Endothelial cell (in vitro differentiated cells): ENCODE measurements around the gene PGA4. TPM values are rescaled to one million over a fixed set of nuclear protein-coding genes. Genes with fewer than 3 reads are reported as not detected.
A peak's percentile ranks its signal among the peaks of the same experiment; 100 is the strongest.
"Not testable (repeated sequence)": the region's sequence is repeated elsewhere in the genome, so short reads cannot be mapped to it uniquely, and the experiment has no call there.

ENCODE experiments used
- DNase-seq: peaks from one replicate; pipeline ENCODE4 v3.0.0; 2021; ENCODE audit warnings: low spot score
- H3K27ac Mint-ChIP-seq: one replicate; pipeline ENCODE4 v1.8.0; 2021; ENCODE audit warnings: mixed read lengths, inconsistent platforms; ENCODE audit not compliant: unreplicated experiment
- H3K27me3 Mint-ChIP-seq: one replicate; pipeline ENCODE4 v1.8.0; 2021; ENCODE audit warnings: mild to moderate bottlenecking, moderate library complexity, mixed read lengths, inconsistent platforms; ENCODE audit not compliant: unreplicated experiment
- H3K36me3 Mint-ChIP-seq: one replicate; pipeline ENCODE4 v1.8.0; 2021; ENCODE audit warnings: mild to moderate bottlenecking, low read depth, mixed read lengths, inconsistent platforms; ENCODE audit not compliant: unreplicated experiment
- H3K4me1 Mint-ChIP-seq: one replicate; pipeline ENCODE4 v1.8.0; 2021; ENCODE audit warnings: mild to moderate bottlenecking, mixed read lengths, inconsistent platforms; ENCODE audit not compliant: unreplicated experiment
- H3K4me3 Mint-ChIP-seq: one replicate; pipeline ENCODE4 v1.8.0; 2021; ENCODE audit warnings: mild to moderate bottlenecking, mixed read lengths, inconsistent platforms; ENCODE audit not compliant: unreplicated experiment
- H3K9me3 Mint-ChIP-seq: one replicate; pipeline ENCODE4 v1.8.0; 2021; ENCODE audit warnings: mixed read lengths, inconsistent platforms; ENCODE audit not compliant: unreplicated experiment
- total RNA-seq: library from RNA; stranded (reverse); fragmentation: NEBNext Ultra II Directional; extraction: Animal tissue kit (Norgen Biotek cat#: 25700); gene quantifications from one replicate; pipeline ENCODE4 v1.2.1, GENCODE V29; 2021; ENCODE audit not compliant: unreplicated experiment

The PGA4 gene
- total RNA-seq, 1 donor from 2014 or later: 0.64 TPM

- H3K4me1 Mint-ChIP-seq, H3K36me3 Mint-ChIP-seq, H3K27me3 Mint-ChIP-seq, DNase-seq, H3K27ac Mint-ChIP-seq, H3K9me3 Mint-ChIP-seq, H3K4me3 Mint-ChIP-seq: not testable (repeated sequence)
These were observed 11.5 kb upstream of the PGA4 start for GRCh38 chr11:61210629-61211028.

DNA sequence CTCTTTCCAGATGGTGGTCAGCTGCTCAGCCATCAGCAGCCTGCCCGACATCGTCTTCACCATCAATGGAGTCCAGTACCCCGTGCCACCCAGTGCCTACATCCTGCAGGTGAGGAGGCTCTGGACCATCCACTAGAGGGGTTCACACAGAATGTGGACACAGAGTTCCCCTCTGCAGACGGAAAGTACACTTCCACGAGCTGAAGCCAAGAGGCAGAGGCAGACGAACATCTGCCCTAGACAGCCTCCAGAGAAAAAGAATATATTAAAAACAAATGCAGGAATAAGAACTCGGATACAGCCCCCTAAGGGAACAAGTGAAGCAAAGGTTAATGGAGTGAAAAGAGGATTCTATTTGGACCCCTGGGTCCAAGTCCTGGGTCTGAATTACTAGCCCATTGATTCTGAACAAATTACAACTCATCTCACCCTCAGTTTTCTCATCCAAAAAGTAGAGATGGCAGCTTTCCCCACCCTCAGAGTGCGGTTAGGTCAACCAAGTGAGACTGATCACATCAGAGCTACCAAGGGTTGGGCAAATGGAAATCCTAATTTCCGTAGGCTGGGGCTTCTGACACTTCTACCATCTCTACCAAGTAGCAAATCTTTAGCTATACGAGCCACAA lies 10.7 kb upstream of the PGA4 start:
- H3K4me1 Mint-ChIP-seq, H3K9me3 Mint-ChIP-seq, H3K4me3 Mint-ChIP-seq, H3K27ac Mint-ChIP-seq, H3K36me3 Mint-ChIP-seq, DNase-seq, H3K27me3 Mint-ChIP-seq: not testable (repeated sequence)

DNA sequence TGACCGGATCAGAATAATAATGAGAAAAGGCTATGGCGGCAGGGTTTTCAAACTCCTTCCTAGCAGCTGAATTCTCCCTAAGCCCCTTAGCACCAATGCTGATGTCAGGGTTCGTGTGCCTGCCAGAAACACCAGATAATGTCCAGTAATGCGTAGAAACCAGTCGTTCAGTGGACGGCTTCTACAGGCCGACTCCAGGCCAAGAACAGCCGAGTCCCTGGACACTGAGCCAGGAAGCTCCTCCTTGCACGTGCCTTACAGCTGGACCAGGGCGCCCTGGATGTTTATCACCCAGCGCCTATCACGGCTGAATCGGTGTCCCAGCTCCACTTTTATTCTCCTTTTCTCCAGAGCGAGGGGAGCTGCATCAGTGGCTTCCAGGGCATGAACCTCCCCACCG lies 9.9 kb upstream of the PGA4 start:
- H3K27ac Mint-ChIP-seq, H3K27me3 Mint-ChIP-seq, DNase-seq, H3K4me3 Mint-ChIP-seq, H3K4me1 Mint-ChIP-seq, H3K9me3 Mint-ChIP-seq, H3K36me3 Mint-ChIP-seq: not testable (repeated sequence)

DNA sequence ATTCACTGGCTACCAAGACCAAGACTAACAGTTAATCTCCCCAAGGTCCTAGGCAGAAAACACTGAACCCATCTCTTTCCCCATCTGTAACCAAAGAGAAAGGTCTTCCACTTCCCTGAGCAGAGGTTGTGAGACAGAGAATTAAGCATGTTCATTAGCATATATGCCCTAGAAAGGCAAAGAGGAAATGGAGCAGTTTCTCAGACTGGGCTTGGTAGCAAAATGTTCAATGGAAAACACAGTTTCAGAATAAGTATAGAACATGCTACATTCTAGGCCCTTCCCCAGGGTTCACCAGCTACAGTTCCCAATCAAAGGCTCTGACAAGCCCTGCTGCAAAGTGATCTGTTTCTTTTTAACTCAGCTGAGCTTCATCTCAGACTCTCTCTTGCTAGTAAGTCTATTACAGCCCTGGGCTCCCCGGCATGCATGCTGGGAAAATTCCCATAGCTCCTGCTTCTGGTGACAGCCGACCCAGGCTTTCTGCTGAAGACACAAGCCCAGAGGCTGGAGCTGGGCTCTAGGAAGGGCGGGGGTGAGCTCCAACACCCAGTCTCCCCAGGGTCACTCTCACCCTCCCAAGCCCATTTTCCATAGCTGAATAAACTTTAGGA lies 8.3 kb upstream of the PGA4 start:
- not testable (repeated sequence) for DNase-seq, H3K9me3 Mint-ChIP-seq, H3K27me3 Mint-ChIP-seq, H3K27ac Mint-ChIP-seq, H3K36me3 Mint-ChIP-seq, H3K4me3 Mint-ChIP-seq, H3K4me1 Mint-ChIP-seq

GRCh38 chr11:61218306-61218705 lies 3.8 kb upstream of the PGA4 start:
- not testable (repeated sequence) for H3K9me3 Mint-ChIP-seq, H3K27ac Mint-ChIP-seq, H3K4me3 Mint-ChIP-seq, DNase-seq, H3K36me3 Mint-ChIP-seq, H3K27me3 Mint-ChIP-seq, H3K4me1 Mint-ChIP-seq

GRCh38 chr11:61219016-61219415 lies 3.1 kb upstream of the PGA4 start:
- H3K36me3 Mint-ChIP-seq, H3K9me3 Mint-ChIP-seq, H3K27me3 Mint-ChIP-seq, H3K4me1 Mint-ChIP-seq, DNase-seq, H3K27ac Mint-ChIP-seq: not testable (repeated sequence)
- H3K4me3 Mint-ChIP-seq: peak overlapping the region; percentile 70

- H3K4me1 Mint-ChIP-seq, H3K9me3 Mint-ChIP-seq, H3K27me3 Mint-ChIP-seq, H3K36me3 Mint-ChIP-seq, H3K4me3 Mint-ChIP-seq, H3K27ac Mint-ChIP-seq, DNase-seq: not testable (repeated sequence)
These were observed 545 bp downstream of the PGA4 start for GRCh38 chr11:61222692-61223091.

GRCh38 chr11:61226457-61227137 lies 4.5 kb downstream of the PGA4 start:
- H3K27me3 Mint-ChIP-seq, DNase-seq, H3K36me3 Mint-ChIP-seq, H3K4me1 Mint-ChIP-seq, H3K4me3 Mint-ChIP-seq, H3K9me3 Mint-ChIP-seq, H3K27ac Mint-ChIP-seq: not testable (repeated sequence)

GRCh38 chr11:61229458-61229857 lies 7.3 kb downstream of the PGA4 start:
- H3K4me3 Mint-ChIP-seq, DNase-seq, H3K27ac Mint-ChIP-seq, H3K27me3 Mint-ChIP-seq, H3K36me3 Mint-ChIP-seq, H3K9me3 Mint-ChIP-seq, H3K4me1 Mint-ChIP-seq: not testable (repeated sequence)

DNA sequence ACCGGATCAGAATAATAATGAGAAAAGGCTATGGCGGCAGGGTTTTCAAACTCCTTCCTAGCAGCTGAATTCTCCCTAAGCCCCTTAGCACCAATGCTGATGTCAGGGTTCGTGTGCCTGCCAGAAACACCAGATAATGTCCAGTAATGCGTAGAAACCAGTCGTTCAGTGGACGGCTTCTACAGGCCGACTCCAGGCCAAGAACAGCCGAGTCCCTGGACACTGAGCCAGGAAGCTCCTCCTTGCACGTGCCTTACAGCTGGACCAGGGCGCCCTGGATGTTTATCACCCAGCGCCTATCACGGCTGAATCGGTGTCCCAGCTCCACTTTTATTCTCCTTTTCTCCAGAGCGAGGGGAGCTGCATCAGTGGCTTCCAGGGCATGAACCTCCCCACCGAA lies 8.9 kb downstream of the PGA4 start:
- not testable (repeated sequence) for H3K27ac Mint-ChIP-seq, H3K27me3 Mint-ChIP-seq, H3K4me1 Mint-ChIP-seq, H3K4me3 Mint-ChIP-seq, H3K36me3 Mint-ChIP-seq, H3K9me3 Mint-ChIP-seq, DNase-seq

GRCh38 chr11:61231585-61231984 lies 9.4 kb downstream of the PGA4 start:
- DNase-seq, H3K27me3 Mint-ChIP-seq, H3K4me3 Mint-ChIP-seq, H3K36me3 Mint-ChIP-seq, H3K4me1 Mint-ChIP-seq, H3K27ac Mint-ChIP-seq, H3K9me3 Mint-ChIP-seq: not testable (repeated sequence)

GRCh38 chr11:61232548-61233145 lies 10.5 kb downstream of the PGA4 start:
- H3K36me3 Mint-ChIP-seq, H3K4me3 Mint-ChIP-seq, H3K4me1 Mint-ChIP-seq, H3K9me3 Mint-ChIP-seq, H3K27me3 Mint-ChIP-seq, DNase-seq, H3K27ac Mint-ChIP-seq: not testable (repeated sequence)
